ENCODE data around the gene GRK6. TPM values are rescaled to one million over a fixed set of nuclear protein-coding genes. Genes with fewer than 3 reads are reported as not detected.

The GRK6 gene
- total RNA-seq, 1 experiment from 2014 or later: 75.2 TPM

DNA sequence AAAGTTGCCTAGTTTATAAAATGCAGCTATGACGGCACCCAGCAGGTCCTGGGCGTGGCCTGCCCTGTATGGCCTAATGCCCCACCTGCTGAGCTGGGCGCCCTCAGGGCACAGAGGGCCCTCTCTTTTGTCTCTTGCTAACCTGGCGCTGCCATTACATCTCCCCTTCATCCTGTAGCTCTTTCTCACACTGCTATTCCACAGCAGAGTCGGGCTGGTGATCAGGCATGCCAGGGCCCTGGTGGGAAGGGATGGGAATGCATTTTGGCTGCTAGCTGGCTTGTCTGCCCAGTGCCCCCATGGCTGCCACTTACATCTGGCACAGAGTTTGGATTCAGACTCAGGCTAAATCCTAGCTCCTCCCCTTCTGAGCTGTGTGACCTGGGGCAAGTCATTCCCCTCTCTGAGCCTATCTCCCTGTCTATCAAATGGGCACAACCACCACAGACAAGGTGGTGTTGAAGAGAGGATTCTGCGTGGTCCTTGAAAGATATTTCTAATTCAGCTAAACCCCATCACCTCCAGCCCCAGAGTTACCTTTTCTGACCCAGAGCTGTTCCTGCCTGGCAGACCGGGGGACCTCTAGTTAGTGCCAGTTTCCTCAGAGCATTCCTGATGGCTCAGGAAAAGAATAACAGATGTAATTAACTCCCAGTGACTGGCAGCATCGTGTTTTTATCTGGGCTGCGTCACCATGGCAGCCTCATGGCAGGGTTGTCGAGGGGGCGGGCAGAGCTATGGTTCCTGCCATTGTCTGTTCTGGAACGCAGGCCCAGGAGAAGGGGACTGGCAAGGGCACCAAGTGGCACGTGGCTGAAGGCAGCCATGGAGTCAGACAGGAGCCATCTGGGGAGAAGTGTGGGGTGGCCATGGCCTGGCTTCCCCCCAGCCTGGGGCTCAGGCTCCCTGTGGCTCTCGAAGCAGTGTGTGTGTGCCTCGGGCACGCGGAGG is 26.5 kb downstream of the GRK6 start:
- peaks cover 40 to 43% of the 10 kb centered on the region in 2 experiments for H3K4me1 Mint-ChIP-seq
- H3K79me1 ChIP-seq (ENCODE audit: insufficient read depth, low read depth, low read length, poor library complexity, severe bottlenecking): no peaks in the 10 kb centered on the region
- H4K5ac ChIP-seq (ENCODE audit: insufficient read length, low read depth, low read length): no peak overlapping the region
- H3K36me3 Mint-ChIP-seq (ENCODE audit: insufficient read depth in 1 of 3, low read depth in 3 of 3): peaks cover 11 to 30% (median 19%) of the 10 kb centered on the region in 3 experiments
- no peaks in the 10 kb centered on the region for H3K9me3 ChIP-seq (ENCODE audit: control insufficient read depth, low read depth, low read length)
- no peak overlapping the region for H3K27ac ChIP-seq (ENCODE audit: insufficient read length, low read depth, low read length)
- no peak overlapping the region for H3K4ac ChIP-seq (ENCODE audit: low read depth, low read length)
- no peaks in the 10 kb centered on the region; a peak in 1 of 5 replicates for H3K9me3 Mint-ChIP-seq
- peaks cover 4% of the 10 kb centered on the region; the same call in 1 of the 2 replicates for H3K27me3 ChIP-seq (ENCODE audit: insufficient read depth, low read length)
- no peak overlapping the region for H2BK15ac ChIP-seq (ENCODE audit: low read depth, low read length)
- peak overlapping the region; percentile 49 to 71; a peak in 4 of 5 replicates for H3K4me3 Mint-ChIP-seq
- H2AK5ac ChIP-seq (ENCODE audit: insufficient read length, low read length): no peak overlapping the region
- no peak overlapping the region for H3T11ph ChIP-seq (ENCODE audit: low read length)
- no peak overlapping the region for H3K27ac Mint-ChIP-seq
- no peak overlapping the region for H3K9ac ChIP-seq (ENCODE audit: extremely low read depth, insufficient read length, low read length)
- no peak overlapping the region for H3K14ac ChIP-seq (ENCODE audit: insufficient read depth, low read length)
- H2BK12ac ChIP-seq (ENCODE audit: insufficient read length, low read depth, low read length): no peak overlapping the region
- no peak overlapping the region for H2BK20ac ChIP-seq (ENCODE audit: low read depth, low read length, poor library complexity, severe bottlenecking)
- H3K27me3 Mint-ChIP-seq (ENCODE audit: low read depth): peaks cover 33% of the 10 kb centered on the region
- no peak overlapping the region for H3K4me2 ChIP-seq (ENCODE audit: insufficient read depth, insufficient read length, low read length)
- H4K91ac ChIP-seq (ENCODE audit: insufficient read length, low read depth, low read length): no peak overlapping the region
- H2BK5ac ChIP-seq (ENCODE audit: insufficient read length, low read length): no peak overlapping the region
- H4K8ac ChIP-seq (replicated peaks; ENCODE audit: insufficient read length, low read depth, low read length): no peak overlapping the region
- no CpG with 5 or more reads among the region's 17 CpGs for WGBS (ENCODE audit: extremely low coverage, insufficient read length, low lambda C conversion rate)
- H3K23me2 ChIP-seq (ENCODE audit: insufficient read length, low read depth, low read length, poor library complexity, severe bottlenecking): peaks cover 14% of the 10 kb centered on the region
- H3K23ac ChIP-seq (ENCODE audit: insufficient read length, low read depth, low read length): no peak overlapping the region
- no peaks in the 10 kb centered on the region for H3K4me1 ChIP-seq (ENCODE audit: insufficient read depth, low read length)
- TF ChIP-seq, protein P1, sequence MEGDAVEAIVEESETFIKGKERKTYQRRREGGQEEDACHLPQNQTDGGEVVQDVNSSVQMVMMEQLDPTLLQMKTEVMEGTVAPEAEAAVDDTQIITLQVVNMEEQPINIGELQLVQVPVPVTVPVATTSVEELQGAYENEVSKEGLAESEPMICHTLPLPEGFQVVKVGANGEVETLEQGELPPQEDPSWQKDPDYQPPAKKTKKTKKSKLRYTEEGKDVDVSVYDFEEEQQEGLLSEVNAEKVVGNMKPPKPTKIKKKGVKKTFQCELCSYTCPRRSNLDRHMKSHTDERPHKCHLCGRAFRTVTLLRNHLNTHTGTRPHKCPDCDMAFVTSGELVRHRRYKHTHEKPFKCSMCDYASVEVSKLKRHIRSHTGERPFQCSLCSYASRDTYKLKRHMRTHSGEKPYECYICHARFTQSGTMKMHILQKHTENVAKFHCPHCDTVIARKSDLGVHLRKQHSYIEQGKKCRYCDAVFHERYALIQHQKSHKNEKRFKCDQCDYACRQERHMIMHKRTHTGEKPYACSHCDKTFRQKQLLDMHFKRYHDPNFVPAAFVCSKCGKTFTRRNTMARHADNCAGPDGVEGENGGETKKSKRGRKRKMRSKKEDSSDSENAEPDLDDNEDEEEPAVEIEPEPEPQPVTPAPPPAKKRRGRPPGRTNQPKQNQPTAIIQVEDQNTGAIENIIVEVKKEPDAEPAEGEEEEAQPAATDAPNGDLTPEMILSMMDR (conservative IDR thresholded peaks at IDR 0.05): peak; percentile 22; the same call in 1 of the 3 replicates
- H3K79me2 ChIP-seq (ENCODE audit: insufficient read depth, low read length): no peaks in the 10 kb centered on the region
- H3K56ac ChIP-seq (ENCODE audit: insufficient read length, low read depth, low read length): no peak overlapping the region
- no peak overlapping the region for H3K18ac ChIP-seq (ENCODE audit: insufficient read length, low read depth, low read length)
- H4K20me1 ChIP-seq (ENCODE audit: control insufficient read depth, insufficient read depth, insufficient read length): no peaks in the 10 kb centered on the region
- H2BK120ac ChIP-seq (ENCODE audit: low read depth, low read length, poor library complexity, severe bottlenecking): no peak overlapping the region
- no peak for DNase-seq
- no peak overlapping the region for H2AFZ ChIP-seq (ENCODE audit: low read length)
